Spinal cord (tissue), 10 donors: Measurements from ENCODE around the gene STK39. TPM values are rescaled to one million over a fixed set of nuclear protein-coding genes. Genes with fewer than 3 reads are reported as not detected.

ENCODE experiments used
- DNase-seq, 6 donors: peaks; one replicate each; pipeline versions ENCODE4 v3.0.0 to v3.0.0-alpha.2; 2013 to 2015; ENCODE audit warnings: low spot score in 6 of 6, low read depth in 4 of 6
- H3K27ac ChIP-seq: one replicate; pipeline ENCODE4 v1.5.1; 2013; ENCODE audit warnings: low read depth, low read length, control low read depth
- H3K27me3 ChIP-seq: one replicate; pipeline ENCODE4 v1.6.1; 2013; ENCODE audit warnings: low read length; ENCODE audit not compliant: control insufficient read depth, insufficient read depth
- H3K36me3 ChIP-seq: one replicate; pipeline ENCODE4 v1.6.1; 2013; ENCODE audit warnings: low read length; ENCODE audit not compliant: control insufficient read depth, insufficient read depth
- H3K4me1 ChIP-seq: one replicate; pipeline ENCODE4 v1.6.1; 2013; ENCODE audit warnings: low read length; ENCODE audit not compliant: control insufficient read depth, insufficient read depth
- H3K4me3 ChIP-seq: one replicate; pipeline ENCODE4 v1.5.1; 2013; ENCODE audit warnings: low read depth, low read length, control low read depth
- H3K9me3 ChIP-seq: one replicate; pipeline ENCODE4 v1.6.1; 2013; ENCODE audit warnings: low read length; ENCODE audit not compliant: control insufficient read depth, insufficient read depth
- WGBS: methylation state at CpG from one replicate; pipeline ENCODE4 v1.1.5; 2013; ENCODE audit warnings: missing lambda C conversion rate; ENCODE audit not compliant: insufficient coverage; 5-methylcytosine and 5-hydroxymethylcytosine counted together
- polyA plus RNA-seq, 2 donors: library from polyadenylated mRNA; unstranded; fragments of 120-200 nt; gene quantifications; one replicate each; pipeline ENCODE4 v1.2.1, GENCODE V29; 2013; ENCODE audit not compliant: insufficient read length in 2 of 2
- total RNA-seq, 2 donors: library from RNA; depleted of rRNA in 1 of 2; stranded (reverse); fragments of 120-200 nt in 1 of 2; fragments of >200 nt in 1 of 2; gene quantifications; one replicate each; pipeline versions ENCODE4 v1.2.3 to v1.2.4, GENCODE V29; 2013 to 2014
- donor health status: healthy.

STK39 gene
- total and polyA plus RNA-seq, 4 donors: 51.1 to 75.5 (median 57.7) TPM

- no CpG with 5 or more reads among the region's 5 CpGs for WGBS
- Histone ChIP-seq H3K4me1 (peaks cover 3% of the 10 kb centered on the region), H3K4me3 (no peak overlapping the region), H3K27me3 (no peaks in the 10 kb centered on the region), H3K9me3 (no peaks in the 10 kb centered on the region), H3K27ac (no peak overlapping the region), H3K36me3 (peaks cover 8% of the 10 kb centered on the region)
- DNase-seq: no peak
These were observed 13.5 kb downstream of the STK39 start for GRCh38 chr2:168233726-168234406.

- WGBS: no CpG with 5 or more reads among the region's 2 CpGs
- no peak overlapping the region for H3K27ac ChIP-seq
These were observed 14.2 kb downstream of the STK39 start for GRCh38 chr2:168233166-168233565.

GRCh38 chr2:168231609-168232241 is 15.7 kb downstream of the STK39 start:
- Histone ChIP-seq H3K4me3 (no peak overlapping the region), H3K4me1 (peaks cover 3% of the 10 kb centered on the region), H3K27me3 (no peaks in the 10 kb centered on the region), H3K36me3 (peaks cover 8% of the 10 kb centered on the region), H3K27ac (no peak overlapping the region), H3K9me3 (no peaks in the 10 kb centered on the region)
- DNase-seq: peak in 2 of 6 donors; percentile 49 to 64
- 60% methylated on average over 1 of the region's 7 CpGs for WGBS

More at GRCh38 chr2:168233166-168233565, 14.2 kb downstream of the STK39 start:
- no peaks in the 10 kb centered on the region for H3K9me3 ChIP-seq
- DNase-seq: no peak
- no peak overlapping the region for H3K4me3 ChIP-seq
- H3K4me1 ChIP-seq: peaks cover 3% of the 10 kb centered on the region
- H3K36me3 ChIP-seq: peaks cover 8% of the 10 kb centered on the region
- H3K27me3 ChIP-seq: no peaks in the 10 kb centered on the region

GRCh38 chr2:168230389-168230788 is 17.0 kb downstream of the STK39 start:
- 100% methylated on average over 5 of the region's 5 CpGs for WGBS
- H3K4me3 ChIP-seq: no peak overlapping the region
- no peaks in the 10 kb centered on the region for H3K9me3 ChIP-seq
- H3K27me3 ChIP-seq: no peaks in the 10 kb centered on the region
- peaks cover 8% of the 10 kb centered on the region for H3K36me3 ChIP-seq
- H3K27ac ChIP-seq: no peak overlapping the region
- no peak for DNase-seq
- H3K4me1 ChIP-seq: peaks cover 3% of the 10 kb centered on the region

GRCh38 chr2:168224346-168224745 is 23.0 kb downstream of the STK39 start:
- no CpG with 5 or more reads among the region's 2 CpGs for WGBS
- no peak overlapping the region for H3K27ac ChIP-seq
- DNase-seq: no peak
- no peak overlapping the region for H3K4me3 ChIP-seq
- no peaks in the 10 kb centered on the region for H3K36me3 ChIP-seq
- no peaks in the 10 kb centered on the region for H3K9me3 ChIP-seq
- H3K4me1 ChIP-seq: no peaks in the 10 kb centered on the region
- H3K27me3 ChIP-seq: no peaks in the 10 kb centered on the region

- no peaks in the 10 kb centered on the region for H3K4me1 ChIP-seq
- H3K36me3 ChIP-seq: no peaks in the 10 kb centered on the region
- WGBS: 100% methylated on average over 1 of the region's 3 CpGs
- DNase-seq: no peak
- no peak overlapping the region for H3K27ac ChIP-seq
- no peak overlapping the region for H3K4me3 ChIP-seq
- no peaks in the 10 kb centered on the region for H3K27me3 ChIP-seq
- no peaks in the 10 kb centered on the region for H3K9me3 ChIP-seq
These were observed 25.3 kb downstream of the STK39 start for GRCh38 chr2:168222088-168222487.

- WGBS: 40% methylated on average over 1 of the region's 11 CpGs
- H3K27ac ChIP-seq: no peak overlapping the region
These were observed 26.2 kb downstream of the STK39 start for GRCh38 chr2:168220965-168221819.

GRCh38 chr2:168217920-168218319 is 29.5 kb downstream of the STK39 start:
- H3K4me1 ChIP-seq: no peaks in the 10 kb centered on the region
- WGBS: no CpG with 5 or more reads among the region's 2 CpGs
- no peak for DNase-seq
- H3K9me3 ChIP-seq: no peaks in the 10 kb centered on the region
- H3K4me3 ChIP-seq: no peak overlapping the region
- no peak overlapping the region for H3K27ac ChIP-seq
- no peaks in the 10 kb centered on the region for H3K36me3 ChIP-seq
- no peaks in the 10 kb centered on the region for H3K27me3 ChIP-seq

More at GRCh38 chr2:168220965-168221819, 26.2 kb downstream of the STK39 start:
- H3K9me3 ChIP-seq: no peaks in the 10 kb centered on the region
- no peak overlapping the region for H3K4me3 ChIP-seq
- H3K27me3 ChIP-seq: no peaks in the 10 kb centered on the region
- no peaks in the 10 kb centered on the region for H3K4me1 ChIP-seq
- H3K36me3 ChIP-seq: no peaks in the 10 kb centered on the region
- no peak for DNase-seq

GRCh38 chr2:168216351-168217005 is 30.9 kb downstream of the STK39 start:
- 87% methylated on average over 9 of the region's 12 CpGs for WGBS
- no peak for DNase-seq
- H3K27ac ChIP-seq: no peak overlapping the region

More at GRCh38 chr2:168216351-168217005, 30.9 kb downstream of the STK39 start:
- no peak overlapping the region for H3K4me3 ChIP-seq
- no peaks in the 10 kb centered on the region for H3K9me3 ChIP-seq
- H3K36me3 ChIP-seq: no peaks in the 10 kb centered on the region
- H3K4me1 ChIP-seq: no peaks in the 10 kb centered on the region
- H3K27me3 ChIP-seq: no peaks in the 10 kb centered on the region
